ENCODE measurements around the gene ZNF236.

GRCh38 chr18:76803814-76804213, 18.5 kb upstream of the ZNF236 start:
- TF ChIP-seq CBX5 (IDR thresholded peaks at IDR 0.05; ENCODE audit: low read depth, low read length) (no peak), POLR2A (IDR thresholded peaks at IDR 0.05; ENCODE audit: control extremely low read depth in 1 of 2, low read depth in 2 of 2, low read length in 2 of 2) (no peak), CTCF (IDR thresholded peaks at IDR 0.05; ENCODE audit: control extremely low read depth in 1 of 3, insufficient read depth in 1 of 3, low read depth in 1 of 3, low read length in 3 of 3) (peak; percentile 78 to 92 (median 85)), POLR2AphosphoS5 (IDR thresholded peaks at IDR 0.05; ENCODE audit: low read depth, low read length) (no peak), SIN3A (conservative IDR thresholded peaks at IDR 0.05 in 1 of 2, IDR thresholded peaks at IDR 0.05 in 1 of 2; ENCODE audit: low read depth in 1 of 2, low read length in 2 of 2) (no peak)

Measured in H1 (cell line).